ENCODE measurements around the gene SVEP1.

The SVEP1 gene

DNA sequence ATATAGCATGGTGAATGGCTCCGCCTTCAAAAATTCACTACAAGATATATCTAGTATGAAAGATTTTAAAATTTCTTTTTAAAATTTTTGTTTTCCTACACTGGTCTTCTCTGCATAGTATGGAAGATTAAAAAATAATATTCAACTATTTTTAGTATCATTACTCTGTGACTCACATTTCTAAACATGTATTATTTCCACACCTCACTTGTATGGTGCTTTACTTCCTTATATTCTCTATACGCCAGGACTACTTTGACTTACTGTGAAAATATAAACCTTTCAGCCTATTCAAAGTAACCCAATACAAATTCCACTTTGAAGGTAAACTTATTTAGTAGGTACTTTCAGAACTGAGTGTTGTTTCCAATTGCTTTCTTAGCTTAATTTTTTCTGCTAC, 215.1 kb downstream of the SVEP1 start:
- TF ChIP-seq TAF1 (IDR thresholded peaks at IDR 0.05; ENCODE audit: borderline replicate concordance, insufficient read depth, low read length) (no peak), POLR2AphosphoS5 (IDR thresholded peaks at IDR 0.05; ENCODE audit: low read depth, low read length) (no peak)
- TF ChIP-seq, protein P1, sequence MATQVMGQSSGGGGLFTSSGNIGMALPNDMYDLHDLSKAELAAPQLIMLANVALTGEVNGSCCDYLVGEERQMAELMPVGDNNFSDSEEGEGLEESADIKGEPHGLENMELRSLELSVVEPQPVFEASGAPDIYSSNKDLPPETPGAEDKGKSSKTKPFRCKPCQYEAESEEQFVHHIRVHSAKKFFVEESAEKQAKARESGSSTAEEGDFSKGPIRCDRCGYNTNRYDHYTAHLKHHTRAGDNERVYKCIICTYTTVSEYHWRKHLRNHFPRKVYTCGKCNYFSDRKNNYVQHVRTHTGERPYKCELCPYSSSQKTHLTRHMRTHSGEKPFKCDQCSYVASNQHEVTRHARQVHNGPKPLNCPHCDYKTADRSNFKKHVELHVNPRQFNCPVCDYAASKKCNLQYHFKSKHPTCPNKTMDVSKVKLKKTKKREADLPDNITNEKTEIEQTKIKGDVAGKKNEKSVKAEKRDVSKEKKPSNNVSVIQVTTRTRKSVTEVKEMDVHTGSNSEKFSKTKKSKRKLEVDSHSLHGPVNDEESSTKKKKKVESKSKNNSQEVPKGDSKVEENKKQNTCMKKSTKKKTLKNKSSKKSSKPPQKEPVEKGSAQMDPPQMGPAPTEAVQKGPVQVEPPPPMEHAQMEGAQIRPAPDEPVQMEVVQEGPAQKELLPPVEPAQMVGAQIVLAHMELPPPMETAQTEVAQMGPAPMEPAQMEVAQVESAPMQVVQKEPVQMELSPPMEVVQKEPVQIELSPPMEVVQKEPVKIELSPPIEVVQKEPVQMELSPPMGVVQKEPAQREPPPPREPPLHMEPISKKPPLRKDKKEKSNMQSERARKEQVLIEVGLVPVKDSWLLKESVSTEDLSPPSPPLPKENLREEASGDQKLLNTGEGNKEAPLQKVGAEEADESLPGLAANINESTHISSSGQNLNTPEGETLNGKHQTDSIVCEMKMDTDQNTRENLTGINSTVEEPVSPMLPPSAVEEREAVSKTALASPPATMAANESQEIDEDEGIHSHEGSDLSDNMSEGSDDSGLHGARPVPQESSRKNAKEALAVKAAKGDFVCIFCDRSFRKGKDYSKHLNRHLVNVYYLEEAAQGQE (IDR thresholded peaks at IDR 0.05; ENCODE audit: insufficient read depth in 1 of 2, low read depth in 2 of 2, low read length in 2 of 2): no peak

DNA sequence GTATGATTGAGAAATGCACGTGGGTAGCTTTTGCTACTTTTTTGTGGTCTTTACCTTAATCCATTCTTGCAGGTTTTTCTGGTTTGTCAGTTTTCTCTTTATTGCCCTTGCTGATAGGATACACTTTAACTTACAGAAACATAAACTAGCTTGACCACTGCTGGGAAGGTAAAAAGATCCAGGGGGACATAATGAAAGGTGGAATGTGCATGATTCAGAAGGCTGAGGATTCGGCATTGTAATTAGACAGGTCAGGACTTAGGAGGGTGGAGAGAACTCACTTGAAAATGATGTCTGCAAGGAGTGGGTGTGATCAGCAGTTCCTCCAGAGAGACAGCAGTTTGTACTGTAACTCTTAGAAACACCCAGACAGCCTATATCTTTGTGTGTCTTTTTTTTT, 222.0 kb downstream of the SVEP1 start:
- TF ChIP-seq TAF1 (IDR thresholded peaks at IDR 0.05; ENCODE audit: borderline replicate concordance, insufficient read depth, low read length) (no peak), SIN3A (IDR thresholded peaks at IDR 0.05; ENCODE audit: borderline replicate concordance, insufficient read depth, low read length) (no peak)

DNA sequence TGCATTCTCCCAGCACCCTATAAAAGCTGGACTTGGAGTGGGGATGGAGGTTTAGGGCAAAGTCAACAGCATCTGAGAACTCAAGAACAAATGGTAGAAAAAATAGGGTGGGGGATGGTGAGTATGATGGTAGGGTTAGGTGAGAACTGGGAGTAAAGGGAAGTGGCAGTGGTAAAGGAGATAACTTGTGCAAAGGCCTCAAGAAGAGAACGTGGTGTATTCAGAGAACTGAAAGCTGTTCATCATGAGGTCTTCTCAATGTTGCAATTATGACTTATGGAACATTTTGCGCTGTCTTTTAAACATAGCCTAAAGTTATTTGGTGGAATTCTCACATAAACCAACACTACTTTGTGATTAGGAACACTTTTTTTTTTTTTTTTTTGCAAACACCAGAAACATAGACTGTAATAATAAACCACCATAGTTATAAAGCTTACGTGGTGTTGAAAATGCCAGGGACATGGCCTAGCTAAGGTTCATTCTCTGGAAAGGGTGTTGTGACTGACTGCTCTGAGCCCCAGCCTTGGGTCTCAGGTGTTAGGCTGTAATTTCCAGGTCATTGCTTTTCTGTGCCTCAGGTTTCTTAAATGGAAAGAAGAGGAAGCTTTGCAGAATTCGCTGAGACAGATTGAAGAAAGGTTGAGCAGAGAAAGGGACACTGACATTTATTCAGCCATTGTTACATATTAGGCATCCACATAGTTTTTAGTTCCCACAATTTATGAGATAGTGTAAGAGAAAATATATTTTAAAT, 222.7 kb downstream of the SVEP1 start:
- TF ChIP-seq TAF1 (IDR thresholded peaks at IDR 0.05; ENCODE audit: borderline replicate concordance, insufficient read depth, low read length) (no peak), POLR2AphosphoS5 (IDR thresholded peaks at IDR 0.05; ENCODE audit: low read depth, low read length) (no peak), SIN3A (IDR thresholded peaks at IDR 0.05; ENCODE audit: borderline replicate concordance, insufficient read depth, low read length) (no peak), FOXP2 (optimal IDR thresholded peaks at IDR 0.05; ENCODE audit: borderline replicate concordance, extremely low read depth, extremely low read length, insufficient read depth) (no peak)
- TF ChIP-seq, protein P1 (IDR thresholded peaks at IDR 0.05; ENCODE audit: insufficient read depth in 1 of 2, low read depth in 2 of 2, low read length in 2 of 2): no peak

DNA sequence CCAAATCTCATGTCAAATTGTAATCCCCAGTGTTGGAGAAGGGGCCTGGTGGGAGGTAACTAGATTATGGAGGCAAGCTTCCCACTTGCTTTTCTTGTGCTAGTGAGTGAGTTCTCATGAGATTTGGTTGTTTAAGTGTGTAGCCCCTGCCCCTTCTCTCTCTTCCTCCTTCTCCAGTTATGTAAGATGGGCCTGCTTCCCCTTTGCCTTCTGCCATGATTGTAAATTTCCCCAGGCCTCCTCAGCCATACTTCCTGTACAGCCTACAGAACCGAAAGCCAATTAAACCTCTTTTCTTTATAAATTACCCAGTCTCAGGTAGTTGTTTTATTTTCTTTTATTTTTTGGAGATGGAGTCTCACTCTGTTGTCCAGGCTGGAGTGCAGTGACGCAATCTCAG, 223.6 kb downstream of the SVEP1 start:
- no peak for TF ChIP-seq FOXP2 (optimal IDR thresholded peaks at IDR 0.05; ENCODE audit: borderline replicate concordance, extremely low read depth, extremely low read length, insufficient read depth)
- no peak for TF ChIP-seq POLR2AphosphoS5 (IDR thresholded peaks at IDR 0.05; ENCODE audit: low read depth, low read length)
- TF ChIP-seq, protein P1 (IDR thresholded peaks at IDR 0.05; ENCODE audit: insufficient read depth in 1 of 2, low read depth in 2 of 2, low read length in 2 of 2): no peak
- TF ChIP-seq SIN3A (IDR thresholded peaks at IDR 0.05; ENCODE audit: borderline replicate concordance, insufficient read depth, low read length): no peak
- TF ChIP-seq TAF1 (IDR thresholded peaks at IDR 0.05; ENCODE audit: borderline replicate concordance, insufficient read depth, low read length): no peak

DNA sequence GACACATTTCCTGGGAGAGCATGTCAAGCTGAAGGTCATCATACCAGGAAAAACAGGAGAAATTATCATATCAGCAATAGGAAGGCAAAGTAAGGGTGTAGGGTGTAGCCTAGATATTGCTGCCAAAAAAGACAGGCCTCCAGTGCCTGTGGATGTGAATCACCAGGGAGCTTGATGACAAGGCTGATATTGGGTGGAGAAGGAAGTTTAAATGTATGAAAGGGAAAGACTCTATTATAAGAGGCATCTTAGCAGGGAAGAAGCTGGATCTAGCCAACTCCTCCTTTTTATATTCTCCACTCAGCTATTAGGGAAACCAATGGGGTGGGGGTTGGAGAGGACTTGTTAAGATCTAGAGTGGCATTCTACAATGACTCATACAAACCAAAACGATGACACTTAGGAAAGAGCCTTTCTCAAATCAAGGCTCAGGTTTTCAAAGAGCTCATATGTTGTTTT, 228.5 kb downstream of the SVEP1 start:
- TF ChIP-seq SIN3A (IDR thresholded peaks at IDR 0.05; ENCODE audit: borderline replicate concordance, insufficient read depth, low read length) (no peak), TAF1 (IDR thresholded peaks at IDR 0.05; ENCODE audit: borderline replicate concordance, insufficient read depth, low read length) (no peak), POLR2AphosphoS5 (IDR thresholded peaks at IDR 0.05; ENCODE audit: low read depth, low read length) (no peak), FOXP2 (optimal IDR thresholded peaks at IDR 0.05; ENCODE audit: borderline replicate concordance, extremely low read depth, extremely low read length, insufficient read depth) (no peak)
- TF ChIP-seq, protein P1 (IDR thresholded peaks at IDR 0.05; ENCODE audit: insufficient read depth in 1 of 2, low read depth in 2 of 2, low read length in 2 of 2): no peak
